ENCODE results near the gene RIPOR3. TPM values are rescaled to one million over a fixed set of nuclear protein-coding genes. Genes with fewer than 3 reads are reported as not detected.

Gene RIPOR3
- 0.06 to 0.08 TPM in 2 of 5 replicates, not detected in the others for total RNA-seq (2022; extraction: Qiagen RNA extraction; ENCODE audit: low read depth)

GRCh38 chr20:50690650-50691572, at the start of gene RIPOR3:
RIPOR3 (minus strand) TSS chr20:50691542; CDS start chr20:50691128, 414 bp downstream.

GRCh38 chr20:50731055-50731929, 40.0 kb upstream of the RIPOR3 start, which contains the start of gene PARD6B:
PARD6B (plus strand) TSS chr20:50731580; CDS start chr20:50731787, 207 bp downstream.

Other genes starting within 250 kb of the RIPOR3 start
- 38.0 to 46.2 TPM (median 45.4 TPM) in 5 replicates for gene PTPN1, start 181.2 kb downstream of the RIPOR3 start, total RNA-seq (2022; extraction: Qiagen RNA extraction; ENCODE audit: low read depth)
- gene PARD6B, start 40.0 kb upstream of the RIPOR3 start, total RNA-seq (2022; extraction: Qiagen RNA extraction; ENCODE audit: low read depth), result 1.8 to 3.4 TPM (median 2.4 TPM) in 5 replicates
- gene BCAS4, start 103.5 kb upstream of the RIPOR3 start, total RNA-seq (2022; extraction: Qiagen RNA extraction; ENCODE audit: low read depth), result 24.0 to 32.6 TPM (median 25.3 TPM) in 5 replicates
- 38.9 to 50.5 TPM (median 44.7 TPM) in 5 replicates for gene ADNP, start 239.9 kb upstream of the RIPOR3 start, total RNA-seq (2022; extraction: Qiagen RNA extraction; ENCODE audit: low read depth)